Measurements from ENCODE around the gene TP63.

- TF ChIP-seq, protein P1, sequence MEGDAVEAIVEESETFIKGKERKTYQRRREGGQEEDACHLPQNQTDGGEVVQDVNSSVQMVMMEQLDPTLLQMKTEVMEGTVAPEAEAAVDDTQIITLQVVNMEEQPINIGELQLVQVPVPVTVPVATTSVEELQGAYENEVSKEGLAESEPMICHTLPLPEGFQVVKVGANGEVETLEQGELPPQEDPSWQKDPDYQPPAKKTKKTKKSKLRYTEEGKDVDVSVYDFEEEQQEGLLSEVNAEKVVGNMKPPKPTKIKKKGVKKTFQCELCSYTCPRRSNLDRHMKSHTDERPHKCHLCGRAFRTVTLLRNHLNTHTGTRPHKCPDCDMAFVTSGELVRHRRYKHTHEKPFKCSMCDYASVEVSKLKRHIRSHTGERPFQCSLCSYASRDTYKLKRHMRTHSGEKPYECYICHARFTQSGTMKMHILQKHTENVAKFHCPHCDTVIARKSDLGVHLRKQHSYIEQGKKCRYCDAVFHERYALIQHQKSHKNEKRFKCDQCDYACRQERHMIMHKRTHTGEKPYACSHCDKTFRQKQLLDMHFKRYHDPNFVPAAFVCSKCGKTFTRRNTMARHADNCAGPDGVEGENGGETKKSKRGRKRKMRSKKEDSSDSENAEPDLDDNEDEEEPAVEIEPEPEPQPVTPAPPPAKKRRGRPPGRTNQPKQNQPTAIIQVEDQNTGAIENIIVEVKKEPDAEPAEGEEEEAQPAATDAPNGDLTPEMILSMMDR (IDR thresholded peaks at IDR 0.05), result no peak
- TF ChIP-seq POLR2A (IDR thresholded peaks at IDR 0.05), result no peak
- TF ChIP-seq POLR2AphosphoS5 (IDR thresholded peaks at IDR 0.05; ENCODE audit: insufficient read depth in 1 of 2, low read depth in 1 of 2), result peak in 1 of 2 donors; percentile 31
Observed at GRCh38 chr3:189799366-189799765, 168.2 kb downstream of the TP63 start.
